Hepatocyte (in vitro differentiated cells): ENCODE measurements around the gene DDX5. TPM values are rescaled to one million over a fixed set of nuclear protein-coding genes. Genes with fewer than 3 reads are reported as not detected.
"Not testable (repeated sequence)": the region's sequence is repeated elsewhere in the genome, so short reads cannot be mapped to it uniquely, and the experiment has no call there.

ENCODE experiments used
- DNase-seq: peaks from one replicate; pipeline ENCODE4 v3.0.0-alpha.2; 2016; ENCODE audit warnings: low spot score
- H2AFZ ChIP-seq: fragments of 200-600 bp; sonication (generic); 2 replicates; pipeline ENCODE4 v1.6.0; 2016; ENCODE audit warnings: antibody characterized with exemption, mild to moderate bottlenecking
- H3K27ac ChIP-seq: fragments of 200-600 bp; sonication (generic); 2 replicates; pipeline ENCODE4 v1.5.1; 2016; ENCODE audit warnings: mild to moderate bottlenecking
- H3K27me3 ChIP-seq: fragments of 200-600 bp; sonication (generic); 2 replicates; pipeline ENCODE4 v1.6.1; 2016
- H3K36me3 ChIP-seq: fragments of 200-600 bp; sonication (generic); replicated peaks from 2 replicates; pipeline ENCODE4 v1.5.1; 2016; ENCODE audit warnings: low read depth; ENCODE audit not compliant: insufficient read depth
- H3K4me1 ChIP-seq: fragments of 200-600 bp; sonication (generic); 2 replicates; pipeline ENCODE4 v1.5.1; 2016; ENCODE audit warnings: mild to moderate bottlenecking, moderate library complexity; ENCODE audit not compliant: insufficient read depth
- H3K4me2 ChIP-seq: fragments of 200-600 bp; sonication (generic); 2 replicates; pipeline ENCODE4 v1.6.0; 2016
- H3K4me3 ChIP-seq: fragments of 200-600 bp; sonication (generic); 2 replicates; pipeline ENCODE4 v1.5.1; 2016; ENCODE audit warnings: mild to moderate bottlenecking
- H3K79me2 ChIP-seq: fragments of 200-600 bp; sonication (generic); 2 replicates; pipeline ENCODE4 v1.6.0; 2017; ENCODE audit warnings: mild to moderate bottlenecking
- H3K9me2 ChIP-seq: fragments of 200-600 bp; sonication (generic); replicated peaks from 2 replicates; pipeline ENCODE4 v1.6.0; 2017; ENCODE audit warnings: mild to moderate bottlenecking; ENCODE audit not compliant: insufficient read depth
- H3K9me3 ChIP-seq: fragments of 200-600 bp; sonication (generic); 2 replicates; pipeline ENCODE4 v1.5.1; 2016; ENCODE audit warnings: low read depth, mild to moderate bottlenecking
- H4K20me1 ChIP-seq: fragments of 200-600 bp; sonication (generic); 2 replicates; pipeline ENCODE4 v1.6.0; 2016; ENCODE audit warnings: mild to moderate bottlenecking; ENCODE audit not compliant: insufficient read depth, poor library complexity, severe bottlenecking
- CTCF ChIP-seq: fragments of 200-600 bp; sonication (generic); IDR thresholded peaks from 2 replicates; pipeline ENCODE4 v1.5.1; 2016; ENCODE audit warnings: antibody characterized with exemption, mild to moderate bottlenecking; ENCODE audit not compliant: poor library complexity
- EZH2 ChIP-seq: fragments of 200-600 bp; sonication (generic); IDR thresholded peaks from 2 replicates; pipeline ENCODE4 v1.6.1; 2016; ENCODE audit warnings: antibody characterized with exemption, mild to moderate bottlenecking, borderline replicate concordance
- EZH2phosphoT487 ChIP-seq: fragments of 200-600 bp; sonication (generic); IDR thresholded peaks from one replicate; pipeline ENCODE4 v1.6.1; 2018; ENCODE audit warnings: antibody characterized with exemption, mild to moderate bottlenecking, low read depth, moderate library complexity; ENCODE audit not compliant: unreplicated experiment, severe bottlenecking
- WGBS: methylation state at CpG from one replicate; pipeline ENCODE4 v1.1.6; 2016; ENCODE audit warnings: low lambda C conversion rate; ENCODE audit errors: missing lambda C conversion rate; 5-methylcytosine and 5-hydroxymethylcytosine counted together
- polyA plus RNA-seq: library from polyadenylated mRNA; unstranded; fragments of >200 nt; fragmentation: Nextera tagmentation; extraction: Ambion mirVana; gene quantifications from 2 replicates; pipeline ENCODE4 v1.2.1, GENCODE V29; 2016
- total RNA-seq: library from RNA; depleted of rRNA; stranded (reverse); fragments of >200 nt; gene quantifications from 2 replicates; pipeline ENCODE4 v1.2.3, GENCODE V29; 2014

DDX5 gene
- total and polyA plus RNA-seq, 2 experiments from 2014 or later: 513 to 786 TPM

DNA sequence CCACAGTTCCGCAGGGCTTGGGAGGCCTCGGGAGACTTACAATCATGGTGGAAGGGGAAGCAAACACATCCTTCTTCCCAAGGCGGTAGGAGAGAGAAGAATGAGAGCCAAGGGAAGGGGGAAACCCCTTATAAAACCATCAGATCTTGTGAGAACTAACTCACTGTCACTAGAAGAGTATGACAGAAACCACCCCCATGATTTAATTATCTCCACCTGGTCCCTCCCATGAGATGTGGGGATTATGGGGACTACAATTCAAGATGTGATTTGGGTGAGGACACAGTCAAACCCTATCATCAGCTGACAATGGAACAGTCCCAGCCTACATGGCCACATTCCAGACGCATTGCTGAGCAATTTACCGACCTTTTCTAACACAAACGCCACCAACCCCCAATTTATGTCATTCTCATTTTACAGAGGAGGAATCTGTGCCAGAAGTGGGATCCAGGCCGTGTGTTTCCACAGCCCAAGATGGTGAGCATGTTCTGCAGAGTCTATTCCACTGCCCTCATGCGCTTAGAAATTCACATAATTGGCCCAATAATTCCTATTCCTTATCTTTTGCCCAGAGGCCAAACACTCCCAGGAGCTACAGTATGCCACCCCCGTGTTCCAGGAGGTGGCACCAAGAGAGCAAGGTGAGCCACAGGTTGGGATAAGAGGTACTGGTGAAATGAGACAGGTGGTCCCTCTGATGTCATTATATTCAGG lies 39.9 kb downstream of the DDX5 start:
- H2AFZ ChIP-seq: no peak overlapping the region
- H3K79me2 ChIP-seq: no peaks in the 10 kb centered on the region
- 72% methylated on average over 9 of the region's 9 CpGs for WGBS
- no peak for DNase-seq
- H3K4me2 ChIP-seq: no peak overlapping the region
- no peaks in the 10 kb centered on the region for H3K36me3 ChIP-seq
- TF ChIP-seq EZH2phosphoT487 (no peak), CTCF (no peak), EZH2 (no peak)
- no peak overlapping the region for H3K27ac ChIP-seq
- H3K27me3 ChIP-seq: no peaks in the 10 kb centered on the region
- no peaks in the 10 kb centered on the region for H4K20me1 ChIP-seq
- no peaks in the 10 kb centered on the region for H3K4me1 ChIP-seq
- no peaks in the 10 kb centered on the region for H3K9me3 ChIP-seq
- H3K9me2 ChIP-seq: no peaks in the 10 kb centered on the region
- H3K4me3 ChIP-seq: no peak overlapping the region

DNA sequence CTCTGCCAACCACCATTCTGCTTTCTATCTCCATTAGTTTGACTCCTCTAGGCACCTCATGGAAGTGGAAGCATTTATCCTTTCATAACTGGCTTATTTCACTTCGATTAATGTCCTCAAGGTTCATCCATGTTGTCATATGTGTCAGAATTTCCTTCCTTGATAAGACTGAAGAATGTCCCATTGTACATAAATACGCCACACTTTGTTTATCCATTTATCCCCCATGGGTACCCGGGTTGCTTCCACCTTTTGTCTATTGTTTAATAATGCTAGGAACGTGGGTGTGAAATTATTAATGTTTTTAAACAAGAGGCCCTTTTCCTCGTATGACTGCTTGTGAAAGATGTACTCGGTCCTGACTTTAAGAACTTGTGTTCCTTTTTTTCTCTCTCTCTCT lies 44.3 kb downstream of the DDX5 start:
- TF ChIP-seq CTCF (no peak), EZH2phosphoT487 (no peak), EZH2 (no peak)
- DNase-seq: no peak
- H3K4me3 ChIP-seq: no peak overlapping the region
- H3K79me2 ChIP-seq: no peaks in the 10 kb centered on the region
- H3K27me3 ChIP-seq: no peaks in the 10 kb centered on the region
- H2AFZ ChIP-seq: no peak overlapping the region
- H3K9me3 ChIP-seq: no peaks in the 10 kb centered on the region
- H3K27ac ChIP-seq: no peak overlapping the region
- H4K20me1 ChIP-seq: no peaks in the 10 kb centered on the region
- no peaks in the 10 kb centered on the region for H3K36me3 ChIP-seq
- WGBS: 92% methylated on average over 6 of the region's 6 CpGs
- no peaks in the 10 kb centered on the region for H3K9me2 ChIP-seq
- H3K4me1 ChIP-seq: no peaks in the 10 kb centered on the region
- no peak overlapping the region for H3K4me2 ChIP-seq

DNA sequence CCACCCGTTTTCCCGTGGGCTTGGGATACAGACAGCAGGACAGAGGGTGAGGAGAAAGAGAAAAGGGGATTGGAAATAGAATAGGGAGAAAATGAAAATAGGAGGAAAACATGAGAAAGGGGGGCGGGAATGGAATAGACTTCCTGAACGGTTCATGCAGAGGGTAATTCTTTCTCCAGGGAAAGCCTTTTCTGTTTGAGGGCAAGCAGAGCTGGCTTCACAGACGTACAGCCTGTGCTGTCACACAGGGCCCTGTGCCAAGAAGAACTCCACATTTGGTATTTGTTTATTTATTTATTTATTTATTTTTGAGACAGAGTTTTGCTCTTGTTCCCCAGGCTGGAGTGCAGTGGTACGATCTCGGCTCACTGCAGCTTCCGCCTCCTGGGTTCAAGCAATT lies 45.1 kb downstream of the DDX5 start:
- Histone ChIP-seq H3K4me1 (no peaks in the 10 kb centered on the region), H3K9me3 (no peaks in the 10 kb centered on the region), H3K9me2 (no peaks in the 10 kb centered on the region), H3K27me3 (no peaks in the 10 kb centered on the region), H3K79me2 (no peaks in the 10 kb centered on the region), H2AFZ (no peak overlapping the region), H3K4me3 (no peak overlapping the region), H3K4me2 (no peak overlapping the region), H3K36me3 (no peaks in the 10 kb centered on the region), H4K20me1 (no peaks in the 10 kb centered on the region), H3K27ac (no peak overlapping the region)
- DNase-seq: no peak
- 87% methylated on average over 8 of the region's 8 CpGs for WGBS
- no peak for TF ChIP-seq EZH2
- no peak for TF ChIP-seq EZH2phosphoT487
- no peak for TF ChIP-seq CTCF

- H3K79me2 ChIP-seq, H4K20me1 ChIP-seq, H3K4me1 ChIP-seq, H3K36me3 ChIP-seq, H2AFZ ChIP-seq, H3K4me3 ChIP-seq, DNase-seq, H3K4me2 ChIP-seq, H3K9me2 ChIP-seq, H3K9me3 ChIP-seq, H3K27me3 ChIP-seq, H3K27ac ChIP-seq: not testable (repeated sequence)
- 98% methylated on average over 7 of the region's 7 CpGs for WGBS
These were observed 46.3 kb downstream of the DDX5 start for GRCh38 chr17:64459818-64460217.
